ENCODE results near the gene CNNM2.
"Not testable (repeated sequence)": the region's sequence is repeated elsewhere in the genome, so short reads cannot be mapped to it uniquely, and the experiment has no call there.

The CNNM2 gene

GRCh38 chr10:103111918-103112877, 194.1 kb downstream of the CNNM2 start:
- no peak for DNase-seq

GRCh38 chr10:103114876-103115275, 196.8 kb downstream of the CNNM2 start:
- no peak for DNase-seq

- DNase-seq: no peak
Observed at GRCh38 chr10:103117247-103117646, 199.2 kb downstream of the CNNM2 start.

GRCh38 chr10:103120546-103120945, 202.5 kb downstream of the CNNM2 start:
- no peak for DNase-seq

DNA sequence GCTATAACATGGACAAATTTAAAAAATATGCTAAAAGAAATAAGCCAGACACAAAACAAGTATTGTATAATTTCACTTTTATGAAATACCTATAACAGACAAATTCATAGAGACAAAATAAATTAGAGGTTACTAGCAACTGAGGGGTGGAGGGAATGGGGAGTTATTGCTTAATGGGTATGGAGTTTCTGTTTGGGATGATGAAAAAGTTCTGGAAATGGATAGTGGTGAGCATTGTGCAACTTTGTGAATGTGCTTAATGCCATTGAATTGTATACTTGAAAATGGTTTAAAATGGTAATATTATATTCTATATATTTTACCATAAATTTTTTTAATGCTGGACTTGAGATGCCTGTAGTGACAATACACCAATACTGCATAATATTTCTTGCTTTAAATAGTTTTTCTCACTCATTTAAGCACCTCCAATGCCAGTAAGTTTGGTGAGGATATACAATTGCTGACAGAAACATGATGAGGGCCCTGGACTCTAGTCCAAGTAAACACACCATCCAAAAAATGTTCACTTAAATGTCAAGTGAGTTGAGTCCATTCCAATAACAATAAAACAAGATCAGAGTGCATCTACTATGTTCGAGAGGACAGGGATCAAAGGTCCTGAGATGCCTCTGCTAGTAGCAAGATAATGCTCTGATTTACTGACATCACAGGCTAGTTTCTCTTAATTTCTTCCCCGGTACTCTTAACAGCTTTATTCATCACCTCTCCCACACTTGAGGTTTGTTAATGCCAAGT, 203.1 kb downstream of the CNNM2 start:
- DNase-seq: no peak

DNA sequence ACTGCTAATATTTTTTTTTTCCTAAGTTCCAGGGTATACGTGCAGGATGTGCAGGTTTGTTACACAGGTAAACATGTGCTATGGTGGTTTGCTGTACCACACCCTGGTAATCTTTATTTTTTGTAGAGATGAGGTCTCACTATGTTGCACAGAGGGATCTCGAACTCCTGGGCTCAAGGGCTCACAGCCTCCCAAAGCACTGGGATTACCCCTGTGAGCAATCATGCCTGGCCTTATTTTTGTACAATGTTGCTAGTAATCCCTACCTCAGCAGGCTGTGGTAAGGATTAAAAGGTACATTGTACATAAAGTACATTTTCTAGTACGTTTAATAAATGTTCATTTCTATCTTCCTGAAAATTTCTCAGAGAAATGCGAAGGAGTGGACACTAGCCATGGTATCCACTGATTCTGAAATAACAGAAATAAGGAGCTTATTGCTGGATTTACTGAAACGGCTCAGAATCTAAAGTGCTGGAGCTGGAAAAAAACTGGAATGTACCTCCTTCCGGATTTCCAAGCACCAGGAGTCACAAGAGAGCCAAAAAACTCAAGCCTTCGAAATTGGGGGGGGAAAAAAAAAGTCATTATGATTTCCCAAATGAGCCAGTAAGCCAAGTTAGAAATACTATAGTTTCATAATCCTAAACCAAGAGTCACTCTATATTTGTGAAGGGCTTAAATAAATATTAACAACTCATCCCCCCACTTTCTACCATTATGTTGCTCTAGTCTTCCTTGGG, 205.4 kb downstream of the CNNM2 start:
- DNase-seq: no peak

DNA sequence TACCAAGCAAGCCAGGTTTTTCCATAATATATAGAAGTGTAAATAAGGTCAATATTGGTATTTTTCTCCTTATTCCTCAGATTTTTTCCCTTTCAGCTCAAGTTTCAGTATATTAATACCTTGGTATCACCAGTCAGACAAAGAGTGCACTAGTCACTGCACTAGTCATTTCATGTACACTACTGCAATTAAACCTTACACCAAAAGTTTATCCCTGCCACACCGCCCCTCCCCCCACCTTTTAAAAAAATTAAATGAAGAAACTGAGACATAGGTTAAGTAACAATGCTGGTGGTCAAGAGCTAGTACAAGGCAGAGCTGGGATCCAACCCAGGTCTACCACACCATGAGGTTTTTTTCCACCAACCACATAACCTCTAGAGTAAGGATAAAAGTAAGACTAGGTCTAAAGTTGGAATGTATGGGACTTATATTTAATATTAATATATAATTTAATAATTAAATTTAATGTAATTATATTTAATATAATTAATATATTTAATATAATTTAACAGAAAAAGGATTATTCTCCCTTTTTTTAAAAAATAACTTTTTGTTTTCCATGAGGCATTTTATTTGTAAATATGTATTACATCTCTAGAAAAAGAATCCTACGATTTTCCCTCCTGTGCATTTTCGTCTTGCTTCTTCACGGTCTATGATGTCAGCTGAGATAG, 206.5 kb downstream of the CNNM2 start:
- no peak for DNase-seq

DNA sequence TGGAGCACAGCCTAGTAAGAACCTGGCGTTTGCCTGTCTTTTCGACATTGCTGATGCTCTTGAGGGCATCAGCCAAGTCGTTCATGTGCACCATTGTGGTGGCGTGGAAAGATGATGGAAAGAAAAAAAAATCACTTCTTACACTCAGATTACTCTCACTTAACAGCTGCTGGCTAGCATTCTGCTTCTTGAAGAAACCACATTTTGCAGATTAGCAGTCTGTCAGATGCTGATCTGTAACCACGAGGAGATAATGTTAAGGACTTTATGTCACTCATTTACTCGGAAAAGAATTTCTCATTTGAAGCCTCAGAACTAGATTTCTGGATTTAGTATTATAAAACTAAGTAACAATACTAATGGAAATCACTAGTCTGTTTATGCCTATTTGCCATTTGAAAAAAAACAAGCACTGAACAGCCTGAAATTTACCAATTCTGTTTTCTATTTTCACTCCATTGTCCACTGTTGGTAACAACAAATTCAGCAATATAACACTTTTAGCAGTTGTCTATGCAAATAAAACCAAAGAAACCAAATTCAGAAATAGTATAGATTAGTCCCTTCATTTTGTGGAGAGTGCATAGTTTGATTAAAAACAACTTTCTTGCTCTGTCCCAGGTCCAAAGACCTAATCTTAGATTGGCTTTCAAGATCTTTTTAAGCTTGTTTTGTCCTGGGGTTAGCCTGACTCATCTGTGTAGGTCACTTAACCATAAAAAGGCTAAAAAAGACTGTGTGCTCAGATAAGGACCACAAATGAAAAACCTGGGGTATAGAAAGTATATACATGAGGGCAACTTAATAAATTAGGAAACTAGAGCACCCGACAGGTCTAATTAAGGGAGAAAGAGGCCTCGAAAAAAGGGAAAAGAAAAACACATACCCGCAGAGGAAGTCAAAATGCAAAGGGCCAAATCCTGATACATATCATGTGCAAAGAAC, 207.5 kb downstream of the CNNM2 start:
- DNase-seq: no peak

DNA sequence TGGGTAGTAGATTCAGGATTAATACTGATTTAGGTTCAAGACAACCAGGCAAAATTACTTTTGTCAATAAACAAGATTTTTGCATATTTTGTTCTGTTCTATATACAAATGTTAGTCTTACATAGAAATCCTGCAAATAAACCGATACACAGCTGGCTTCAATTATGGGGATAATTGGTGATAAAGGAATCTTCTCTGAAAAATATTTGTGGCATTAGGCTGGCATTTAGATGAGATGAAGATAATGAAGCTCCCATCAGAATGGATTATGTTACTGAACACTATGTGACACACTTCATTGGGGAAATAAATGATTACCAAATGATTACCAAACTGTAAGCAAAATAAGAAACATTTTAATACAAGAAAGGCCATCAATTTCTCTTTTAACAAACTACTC, 209.1 kb downstream of the CNNM2 start:
- DNase-seq: no peak

DNA sequence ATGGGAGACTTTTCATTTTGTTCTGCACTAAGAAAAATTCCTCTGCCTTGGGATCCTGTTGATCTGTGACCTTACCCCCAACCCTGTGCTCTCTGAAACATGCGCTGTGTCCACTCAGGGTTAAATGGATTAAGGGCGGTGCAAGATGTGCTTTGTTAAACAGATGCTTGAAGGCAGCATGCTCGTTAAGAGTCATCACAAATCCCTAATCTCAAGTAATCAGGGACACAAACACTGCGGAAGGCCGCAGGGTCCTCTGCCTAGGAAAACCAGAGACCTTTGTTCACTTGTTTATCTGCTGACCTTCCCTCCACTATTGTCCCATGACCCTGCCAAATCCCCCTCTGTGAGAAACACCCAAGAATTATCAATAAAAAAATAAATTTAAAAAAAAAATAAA, 212.1 kb downstream of the CNNM2 start:
- not testable (repeated sequence) for DNase-seq

- no peak for DNase-seq
Observed at GRCh38 chr10:103130910-103131309, 212.8 kb downstream of the CNNM2 start.

GRCh38 chr10:103135168-103135567, 217.1 kb downstream of the CNNM2 start:
- not testable (repeated sequence) for DNase-seq

GRCh38 chr10:103139803-103140202, 221.7 kb downstream of the CNNM2 start:
- DNase-seq: no peak
